GM21619 (cell line): ENCODE measurements around the gene CCDC182.
A peak's percentile ranks its signal among the peaks of the same experiment; 100 is the strongest.

ENCODE experiments used
- ATAC-seq: cut with Tn5 transposase; IDR thresholded peaks from one replicate; pipeline ENCODE4 v1.9.1; 2021; ENCODE audit not compliant: unreplicated experiment

Gene CCDC182

DNA sequence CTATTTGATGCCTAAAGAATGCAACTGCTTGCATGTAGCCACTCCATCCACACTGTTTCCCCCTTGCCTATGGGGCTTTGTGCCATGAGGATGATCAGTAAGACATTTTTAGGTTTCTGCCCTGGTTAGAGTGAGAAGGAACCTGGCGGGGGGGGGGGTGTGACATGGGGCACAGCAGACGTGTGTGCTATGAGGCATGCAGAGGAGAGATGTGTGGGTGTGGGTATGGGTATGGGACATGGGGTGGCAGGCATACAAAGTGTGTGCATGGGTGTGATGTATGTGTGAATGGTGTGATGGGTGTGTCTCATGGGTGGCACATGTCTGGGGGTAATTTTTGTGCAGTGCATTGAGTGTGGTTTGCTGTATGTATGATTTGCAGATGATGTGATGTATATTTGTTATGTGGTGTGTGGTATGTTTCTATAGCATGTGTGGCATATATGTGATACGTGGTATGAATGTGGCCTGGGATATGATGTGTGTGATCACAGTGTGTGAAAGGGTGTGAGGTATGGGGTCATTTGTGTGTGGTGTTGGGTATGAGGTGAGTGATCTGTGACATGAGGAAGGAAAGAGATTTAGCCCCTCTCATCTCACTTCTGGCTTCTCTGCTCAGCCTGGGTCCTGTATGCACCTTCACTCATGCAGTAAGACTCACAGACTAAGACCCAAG is 14.9 kb downstream of the CCDC182 start:
- ATAC-seq = no peak

DNA sequence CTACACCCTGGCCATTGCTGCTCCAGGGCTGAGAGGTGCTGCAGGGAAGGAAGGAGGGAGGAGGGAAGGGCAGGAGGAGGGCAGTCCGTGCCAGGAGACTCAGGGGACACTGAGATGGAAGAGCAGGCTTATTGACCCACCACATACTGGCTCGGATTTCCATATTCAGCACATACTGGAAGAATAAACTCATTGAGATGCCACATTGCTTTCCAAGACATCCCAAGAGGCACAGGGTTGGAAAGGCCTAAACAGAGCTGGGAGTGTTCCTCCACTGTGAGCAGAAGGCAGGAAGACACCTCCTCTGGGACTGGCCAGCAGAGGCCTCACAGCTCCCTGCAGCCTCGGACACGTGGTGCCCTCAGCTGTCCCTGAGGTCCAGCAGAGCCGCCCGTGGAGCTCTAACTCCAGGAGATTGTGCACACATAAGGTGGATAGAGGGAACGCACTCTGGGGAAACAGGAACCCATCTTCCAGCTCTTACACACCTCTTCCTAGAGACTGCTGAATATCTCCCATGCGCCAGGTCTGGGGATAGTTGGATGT is 17.4 kb downstream of the CCDC182 start:
- no peak for ATAC-seq

GRCh38 chr17:57726838-57727237 is 18.3 kb downstream of the CCDC182 start:
- ATAC-seq = no peak

GRCh38 chr17:57726213-57726790 is 18.8 kb downstream of the CCDC182 start:
- no peak for ATAC-seq

- no peak for ATAC-seq
Measured at GRCh38 chr17:57724729-57725125, 20.4 kb downstream of the CCDC182 start.

DNA sequence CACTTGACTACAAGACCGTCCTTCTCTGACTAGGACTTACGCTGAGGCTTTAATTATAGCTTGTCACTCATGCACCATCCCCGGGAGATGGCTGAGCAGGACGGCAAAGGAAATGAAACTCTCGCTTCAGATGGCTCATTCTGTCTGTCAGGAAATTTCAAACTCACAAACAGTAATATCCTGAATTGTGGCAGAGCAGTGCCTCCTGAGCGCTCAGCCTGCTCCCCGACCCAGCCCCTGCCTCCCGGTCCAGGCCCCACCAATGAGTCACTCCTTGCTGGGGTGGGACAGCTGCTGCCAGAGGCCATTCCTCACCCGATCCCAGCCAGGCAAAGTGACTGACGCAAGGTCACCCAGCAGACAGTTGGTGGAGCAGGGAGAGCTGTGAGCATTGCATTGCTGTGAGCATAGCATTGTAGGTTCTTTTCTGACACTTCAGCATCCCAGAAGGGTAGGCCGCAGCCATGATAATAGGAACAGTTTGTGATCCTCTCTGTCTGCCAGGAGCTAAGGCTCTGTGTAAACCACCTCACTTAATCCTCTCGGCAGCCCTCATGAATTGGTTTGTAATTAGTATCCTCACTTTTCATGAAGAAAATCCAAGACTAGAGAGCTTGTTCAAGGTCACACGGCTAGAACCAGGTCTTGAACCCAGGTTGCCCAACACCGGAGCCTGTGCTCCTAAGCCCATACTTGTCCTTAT is 20.9 kb downstream of the CCDC182 start:
- peak; percentile 80 for ATAC-seq

DNA sequence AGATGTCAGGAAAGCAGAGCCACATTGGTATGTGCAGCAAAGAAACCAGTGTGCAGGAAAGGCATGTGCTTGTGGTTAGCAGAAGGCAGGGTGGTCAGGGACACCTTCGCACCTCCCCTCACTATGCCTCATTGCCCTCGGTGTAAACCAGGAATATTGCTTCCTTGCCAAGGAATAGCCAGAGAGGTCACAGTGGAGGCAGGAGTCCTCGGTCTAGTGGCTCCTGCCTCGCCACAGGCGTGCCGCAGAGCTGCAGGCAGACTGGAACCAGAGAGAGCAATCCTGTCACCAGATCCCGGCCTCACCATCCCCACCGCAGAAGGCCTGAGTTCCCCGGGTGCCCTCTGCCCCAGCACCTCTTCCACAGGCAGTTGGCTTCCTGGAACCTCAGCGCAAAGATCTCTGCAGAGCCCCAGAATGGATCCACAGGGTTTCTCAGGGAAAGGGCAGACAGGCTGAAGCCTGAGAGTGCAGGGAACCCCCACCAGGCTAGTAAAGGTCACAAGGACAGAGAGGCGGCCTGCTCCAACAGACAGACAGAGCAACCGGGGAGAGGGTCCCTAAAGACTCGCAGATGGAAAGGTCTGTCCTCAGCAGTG is 21.6 kb downstream of the CCDC182 start:
- ATAC-seq = no peak

GRCh38 chr17:57722704-57723043 is 22.4 kb downstream of the CCDC182 start:
- no peak for ATAC-seq

- ATAC-seq = no peak
Measured at GRCh38 chr17:57721967-57722703, 23.0 kb downstream of the CCDC182 start.

DNA sequence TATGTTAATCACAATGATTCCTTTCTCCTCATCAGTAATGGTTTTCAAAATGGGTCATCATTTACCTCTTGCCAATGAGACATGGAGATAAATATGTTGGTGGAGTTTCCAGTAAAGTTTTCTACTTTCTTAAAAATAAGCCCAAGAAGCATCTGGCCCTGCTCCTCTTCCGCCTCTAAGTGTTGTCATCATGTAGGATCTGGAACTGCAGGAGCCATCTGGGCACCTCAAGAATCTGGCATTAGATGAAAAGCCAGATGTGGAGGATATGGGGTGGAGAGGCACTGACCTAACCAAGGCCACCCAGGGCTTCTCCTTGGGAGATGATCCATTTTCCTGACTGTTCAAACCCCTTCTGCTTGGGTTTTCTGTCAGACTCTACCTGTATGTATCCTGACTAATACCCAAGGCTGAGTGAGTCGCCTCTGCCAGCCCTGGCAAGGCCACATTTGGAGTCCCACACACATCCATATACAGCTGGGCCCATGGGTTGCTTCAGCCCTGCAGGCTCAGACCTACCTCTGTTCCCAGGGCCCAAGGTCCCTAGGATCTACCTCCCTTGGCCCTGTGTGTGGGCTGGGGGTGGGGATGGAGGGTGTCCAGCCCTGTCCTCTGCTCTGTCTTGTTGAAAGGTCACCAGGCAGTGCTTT is 24.6 kb downstream of the CCDC182 start:
- ATAC-seq = no peak

- no peak for ATAC-seq
Measured at GRCh38 chr17:57718878-57719277, 26.2 kb downstream of the CCDC182 start.

GRCh38 chr17:57715981-57716380 is 29.1 kb downstream of the CCDC182 start:
- ATAC-seq = no peak

DNA sequence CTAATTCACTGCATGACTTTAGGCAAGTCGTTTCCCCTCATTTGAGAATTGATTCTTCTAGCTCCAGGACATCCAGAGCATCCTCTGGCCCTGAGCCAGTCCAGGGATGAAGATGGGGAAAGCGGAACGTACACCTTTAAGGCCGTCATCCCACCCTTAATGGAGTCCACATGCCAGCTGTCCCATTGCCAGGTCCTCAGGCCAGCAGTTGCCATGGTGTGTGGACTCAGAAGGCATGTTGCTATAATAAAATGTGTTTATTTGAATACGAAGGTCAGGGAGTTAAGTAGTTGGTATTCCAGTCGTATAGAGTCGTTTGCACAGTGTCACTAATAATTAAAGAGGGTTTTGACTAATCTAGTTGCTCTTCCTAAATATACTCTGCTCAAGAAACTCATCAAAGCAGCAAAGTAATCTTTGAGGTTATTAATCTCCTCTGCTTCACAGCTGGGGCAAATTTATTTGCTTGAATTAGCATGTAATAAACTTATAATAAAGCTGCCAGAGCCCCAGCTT is 30.4 kb downstream of the CCDC182 start:
- ATAC-seq = no peak

GRCh38 chr17:57713140-57713539 is 32.0 kb downstream of the CCDC182 start:
- ATAC-seq = no peak

- no peak for ATAC-seq
Measured at GRCh38 chr17:57708410-57708809, 36.7 kb downstream of the CCDC182 start.

DNA sequence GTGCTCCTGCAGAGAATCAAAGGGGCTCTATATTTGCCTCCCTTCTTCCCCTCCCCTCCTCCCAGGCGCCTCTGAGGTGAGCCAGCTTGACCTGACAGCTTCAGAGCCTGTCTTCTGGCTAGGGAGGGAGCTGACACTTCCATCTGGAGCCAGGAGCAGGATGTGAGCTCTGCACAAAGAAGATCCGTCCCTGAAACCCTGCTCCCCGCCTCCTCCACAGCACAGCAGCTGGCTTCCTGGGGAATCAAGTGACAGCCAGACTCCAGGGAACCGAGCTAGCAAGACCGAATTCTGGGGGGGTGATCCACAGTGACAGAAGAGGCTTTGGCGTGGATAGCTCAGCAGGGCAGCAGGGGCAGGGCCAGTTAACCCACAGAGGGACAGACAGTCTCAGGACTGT is 37.2 kb downstream of the CCDC182 start:
- ATAC-seq = no peak

GRCh38 chr17:57706761-57707160 is 38.3 kb downstream of the CCDC182 start:
- ATAC-seq = no peak

- no peak for ATAC-seq
Measured at GRCh38 chr17:57705921-57706695, 39.0 kb downstream of the CCDC182 start.

- ATAC-seq = no peak
Measured at GRCh38 chr17:57704448-57704847, 40.7 kb downstream of the CCDC182 start.

DNA sequence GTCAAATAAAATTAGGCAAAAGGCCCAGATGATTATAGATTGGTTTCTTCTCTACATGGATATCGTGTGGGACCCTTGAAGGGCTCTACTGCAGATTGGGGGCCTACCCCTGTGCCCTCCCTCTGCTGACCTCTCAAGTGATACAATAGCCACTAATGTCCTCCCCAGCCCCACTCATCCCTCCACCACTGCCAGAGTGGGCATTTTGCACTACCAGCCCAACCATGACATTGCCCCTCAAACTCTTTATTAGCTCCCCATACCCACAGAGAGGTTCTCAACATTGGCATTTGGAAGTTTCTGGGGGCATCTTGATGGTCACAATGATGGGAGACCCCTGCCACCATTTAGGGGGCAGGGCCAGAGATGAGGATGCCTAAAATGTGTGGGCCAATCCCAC is 41.8 kb downstream of the CCDC182 start:
- ATAC-seq = no peak
